GM23248 (cell line): ENCODE data around the gene RILP.

ENCODE experiments used
- EZH2 ChIP-seq: fragments of 200-600 bp; sonication (generic); IDR thresholded peaks from 2 replicates; pipeline ENCODE4 v1.6.1; 2018; ENCODE audit warnings: antibody characterized with exemption, mild to moderate bottlenecking; ENCODE audit not compliant: insufficient read depth, poor library complexity, severe bottlenecking
- EZH2phosphoT487 ChIP-seq: fragments of 200-600 bp; sonication (generic); IDR thresholded peaks from 2 replicates; pipeline ENCODE4 v1.6.1; 2018; ENCODE audit warnings: antibody characterized with exemption, moderate library complexity, mild to moderate bottlenecking, low read depth; ENCODE audit not compliant: insufficient read depth

GRCh38 chr17:1643999-1644492 lies 5.6 kb downstream of the RILP start:
- TF ChIP-seq EZH2 (no peak), EZH2phosphoT487 (no peak)
